ENCODE data around the gene ERFE. TPM values are rescaled to one million over a fixed set of nuclear protein-coding genes. Genes with fewer than 3 reads are reported as not detected.

The ERFE gene
- total and polyA plus RNA-seq, 2 of the 13 experiments (the other 11 are each of a cell fraction or from before 2014, with no cell fraction given), result 0.09 TPM; not detected in 1

DNA sequence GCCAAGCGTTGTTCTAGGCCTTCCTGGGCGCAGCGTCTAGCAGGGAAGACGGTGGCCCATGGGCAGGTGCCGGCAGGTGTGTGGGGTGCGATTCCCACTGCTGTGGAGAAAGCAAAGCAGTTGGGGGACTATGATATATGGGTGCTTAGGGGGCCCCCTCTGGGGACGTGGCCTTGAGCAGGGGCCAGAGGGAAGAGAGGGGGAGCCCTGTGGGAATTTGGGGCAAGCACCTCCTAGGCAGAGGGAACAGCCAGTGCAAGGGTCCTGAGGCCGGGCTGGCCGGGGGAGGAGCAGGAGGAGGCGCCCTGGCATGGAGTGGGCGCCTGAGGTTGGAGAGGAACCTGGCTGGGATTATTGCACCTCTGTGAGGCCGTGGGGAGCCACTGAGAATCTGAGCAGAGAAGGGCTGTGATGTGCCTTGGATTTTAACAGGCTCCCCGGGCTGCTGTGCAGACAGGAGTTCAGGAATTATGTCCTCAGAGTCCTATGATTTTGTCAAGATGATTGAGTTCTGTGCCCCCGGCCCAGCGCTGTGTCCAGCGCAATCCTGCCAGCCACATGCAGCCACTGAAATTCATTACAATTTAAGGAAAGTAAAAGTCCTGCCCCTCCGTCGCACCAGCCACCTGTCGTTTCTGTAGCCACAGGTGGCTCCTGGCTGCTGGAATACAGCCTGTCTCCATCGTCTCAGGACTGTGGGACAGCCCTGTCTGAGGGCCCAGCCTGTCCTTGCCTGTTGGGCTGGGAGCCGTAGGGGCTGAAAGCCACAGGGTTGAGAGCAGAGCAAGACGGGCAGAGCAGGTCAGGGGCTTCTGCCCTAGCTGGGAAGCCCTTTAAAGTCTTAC lies 29.4 kb upstream of the ERFE start:
- Histone ChIP-seq H3K4me3 (replicated peaks in 1 of 3; ENCODE audit: insufficient read depth in 1 of 3, low read depth in 2 of 3, low read length in 3 of 3) (no peak overlapping the region), H3K27ac (ENCODE audit: extremely low read length, insufficient read depth, low read length) (no peak overlapping the region), H3K36me3 (replicated peaks in 1 of 2; ENCODE audit: control insufficient read depth in 1 of 2, insufficient read depth in 2 of 2, low read length in 2 of 2) (no peaks in the 10 kb centered on the region), H3K27me3 (ENCODE audit: control insufficient read depth in 1 of 2, insufficient read depth in 2 of 2, low read length in 2 of 2) (peaks cover 1 to 13% of the 10 kb centered on the region in 2 experiments; a peak in 2 of 5 replicates), H3K4me2 (ENCODE audit: low read depth, low read length) (no peak overlapping the region), H3K4me1 (ENCODE audit: insufficient read depth, low read length) (peaks cover 9% of the 10 kb centered on the region), H2AFZ (ENCODE audit: low read length) (no peak overlapping the region), H4K20me1 (ENCODE audit: insufficient read depth, low read length) (no peaks in the 10 kb centered on the region), H3K9ac (ENCODE audit: insufficient read depth, low read depth, low read length) (no peak overlapping the region), H3K9me3 (ENCODE audit: low read length) (no peaks in the 10 kb centered on the region), H3K79me2 (ENCODE audit: insufficient read depth, low read length) (no peaks in the 10 kb centered on the region)
- WGBS (ENCODE audit: low lambda C conversion rate), result 71% methylated on average over 22 of the region's 22 CpGs
- no peak for DNase-seq (ENCODE audit: low spot score)
- intact Hi-C loops (cut with micrococcal nuclease; ENCODE audit: unreplicated experiment) (no loop called here), in situ Hi-C loops (cut with HindIII; ENCODE audit: extremely low pct_ligation_motif_present, low pct_unique_long_range_greater_than_20kb) (no loop called here)
- ChIA-PET POLR2A (no interaction called here), CTCF (ENCODE audit: low intra/inter-chr PET ratio, low total read pairs) (no interaction called here)
- FAIRE-seq, result no peak
- BruUV-seq (replicated peaks), result no TSS peak
- ATAC-seq, result no peak
- TF ChIP-seq NBN (conservative IDR thresholded peaks at IDR 0.05) (no peak), ZNF570 (CRISPR knock-in tag; IDR thresholded peaks at IDR 0.05; ENCODE audit: borderline replicate concordance) (no peak), ZNF577 (CRISPR knock-in tag; IDR thresholded peaks at IDR 0.05; ENCODE audit: borderline replicate concordance, low read depth) (no peak)
- TF ChIP-seq, protein P1, sequence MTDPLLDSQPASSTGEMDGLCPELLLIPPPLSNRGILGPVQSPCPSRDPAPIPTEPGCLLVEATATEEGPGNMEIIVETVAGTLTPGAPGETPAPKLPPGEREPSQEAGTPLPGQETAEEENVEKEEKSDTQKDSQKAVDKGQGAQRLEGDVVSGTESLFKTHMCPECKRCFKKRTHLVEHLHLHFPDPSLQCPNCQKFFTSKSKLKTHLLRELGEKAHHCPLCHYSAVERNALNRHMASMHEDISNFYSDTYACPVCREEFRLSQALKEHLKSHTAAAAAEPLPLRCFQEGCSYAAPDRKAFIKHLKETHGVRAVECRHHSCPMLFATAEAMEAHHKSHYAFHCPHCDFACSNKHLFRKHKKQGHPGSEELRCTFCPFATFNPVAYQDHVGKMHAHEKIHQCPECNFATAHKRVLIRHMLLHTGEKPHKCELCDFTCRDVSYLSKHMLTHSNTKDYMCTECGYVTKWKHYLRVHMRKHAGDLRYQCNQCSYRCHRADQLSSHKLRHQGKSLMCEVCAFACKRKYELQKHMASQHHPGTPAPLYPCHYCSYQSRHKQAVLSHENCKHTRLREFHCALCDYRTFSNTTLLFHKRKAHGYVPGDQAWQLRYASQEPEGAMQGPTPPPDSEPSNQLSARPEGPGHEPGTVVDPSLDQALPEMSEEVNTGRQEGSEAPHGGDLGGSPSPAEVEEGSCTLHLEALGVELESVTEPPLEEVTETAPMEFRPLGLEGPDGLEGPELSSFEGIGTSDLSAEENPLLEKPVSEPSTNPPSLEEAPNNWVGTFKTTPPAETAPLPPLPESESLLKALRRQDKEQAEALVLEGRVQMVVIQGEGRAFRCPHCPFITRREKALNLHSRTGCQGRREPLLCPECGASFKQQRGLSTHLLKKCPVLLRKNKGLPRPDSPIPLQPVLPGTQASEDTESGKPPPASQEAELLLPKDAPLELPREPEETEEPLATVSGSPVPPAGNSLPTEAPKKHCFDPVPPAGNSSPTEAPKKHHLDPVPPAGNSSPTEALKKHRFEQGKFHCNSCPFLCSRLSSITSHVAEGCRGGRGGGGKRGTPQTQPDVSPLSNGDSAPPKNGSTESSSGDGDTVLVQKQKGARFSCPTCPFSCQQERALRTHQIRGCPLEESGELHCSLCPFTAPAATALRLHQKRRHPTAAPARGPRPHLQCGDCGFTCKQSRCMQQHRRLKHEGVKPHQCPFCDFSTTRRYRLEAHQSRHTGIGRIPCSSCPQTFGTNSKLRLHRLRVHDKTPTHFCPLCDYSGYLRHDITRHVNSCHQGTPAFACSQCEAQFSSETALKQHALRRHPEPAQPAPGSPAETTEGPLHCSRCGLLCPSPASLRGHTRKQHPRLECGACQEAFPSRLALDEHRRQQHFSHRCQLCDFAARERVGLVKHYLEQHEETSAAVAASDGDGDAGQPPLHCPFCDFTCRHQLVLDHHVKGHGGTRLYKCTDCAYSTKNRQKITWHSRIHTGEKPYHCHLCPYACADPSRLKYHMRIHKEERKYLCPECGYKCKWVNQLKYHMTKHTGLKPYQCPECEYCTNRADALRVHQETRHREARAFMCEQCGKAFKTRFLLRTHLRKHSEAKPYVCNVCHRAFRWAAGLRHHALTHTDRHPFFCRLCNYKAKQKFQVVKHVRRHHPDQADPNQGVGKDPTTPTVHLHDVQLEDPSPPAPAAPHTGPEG (CRISPR knock-in tag; IDR thresholded peaks at IDR 0.05), result no peak
- TF ChIP-seq, protein P2, sequence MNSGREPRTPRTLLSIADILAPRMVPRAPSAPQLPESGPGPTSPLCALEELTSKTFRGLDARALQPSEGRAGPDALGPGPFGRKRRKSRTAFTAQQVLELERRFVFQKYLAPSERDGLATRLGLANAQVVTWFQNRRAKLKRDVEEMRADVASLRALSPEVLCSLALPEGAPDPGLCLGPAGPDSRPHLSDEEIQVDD (CRISPR knock-in tag; IDR thresholded peaks at IDR 0.05; ENCODE audit: borderline replicate concordance), result no peak

Measured in HepG2 (cell line).